ENCODE data around the gene LRMDA. TPM values are rescaled to one million over a fixed set of nuclear protein-coding genes. Genes with fewer than 3 reads are reported as not detected.

The LRMDA gene
- total and polyA plus RNA-seq, 2 donors from 2014 or later: 23.2 to 48.6 TPM

- no peak overlapping the region for H3K4me3 ChIP-seq (ENCODE audit: low read length in 3 of 3)
- TF ChIP-seq CTCF (IDR thresholded peaks at IDR 0.05; ENCODE audit: borderline replicate concordance, extremely low read depth, insufficient read depth): no peak
- FAIRE-seq (no peak), DNase-seq (no peak)
- no peaks in the 10 kb centered on the region for H3K9me3 ChIP-seq (ENCODE audit: control insufficient read depth in 2 of 3, insufficient read depth in 1 of 3, low read length in 3 of 3)
- no peak overlapping the region for H3K9ac ChIP-seq (ENCODE audit: low read length in 3 of 3)
- intact Hi-C loops (cut with DNase I): no loop called here
- no peaks in the 10 kb centered on the region for H3K36me3 ChIP-seq (ENCODE audit: control insufficient read depth in 2 of 3, insufficient read depth in 3 of 3, low read length in 3 of 3)
- no peak overlapping the region for H3K27ac ChIP-seq (ENCODE audit: low read depth in 2 of 2, low read length in 2 of 2)
- H3K4me1 ChIP-seq (ENCODE audit: control insufficient read depth in 2 of 3, insufficient read depth in 2 of 3, low read depth in 1 of 3, low read length in 3 of 3): peaks cover 0 to 4% (median 0%) of the 10 kb centered on the region in 3 donors
- no peaks in the 10 kb centered on the region for H3K27me3 ChIP-seq (ENCODE audit: control insufficient read depth, insufficient read depth, low read length)
These were observed 434.2 kb downstream of the LRMDA start for GRCh38 chr10:75865413-75866299.

GRCh38 chr10:75866300-75866625 is 434.8 kb downstream of the LRMDA start:
- H3K4me1 ChIP-seq (ENCODE audit: control insufficient read depth in 2 of 3, insufficient read depth in 2 of 3, low read depth in 1 of 3, low read length in 3 of 3): peaks cover 0 to 4% (median 0%) of the 10 kb centered on the region in 3 donors
- no peaks in the 10 kb centered on the region for H3K36me3 ChIP-seq (ENCODE audit: control insufficient read depth in 2 of 3, insufficient read depth in 3 of 3, low read length in 3 of 3)
- no peak overlapping the region for H3K4me3 ChIP-seq (ENCODE audit: low read length in 3 of 3)
- H3K9me3 ChIP-seq (ENCODE audit: control insufficient read depth in 2 of 3, insufficient read depth in 1 of 3, low read length in 3 of 3): no peaks in the 10 kb centered on the region
- no peaks in the 10 kb centered on the region for H3K27me3 ChIP-seq (ENCODE audit: control insufficient read depth, insufficient read depth, low read length)
- TF ChIP-seq CTCF (IDR thresholded peaks at IDR 0.05; ENCODE audit: borderline replicate concordance, extremely low read depth, insufficient read depth): no peak
- FAIRE-seq (no peak), DNase-seq (no peak)
- intact Hi-C loops (cut with DNase I): no loop called here
- no peak overlapping the region for H3K27ac ChIP-seq (ENCODE audit: low read depth in 2 of 2, low read length in 2 of 2)
- no peak overlapping the region for H3K9ac ChIP-seq (ENCODE audit: low read length in 3 of 3)

- no peak for TF ChIP-seq CTCF (IDR thresholded peaks at IDR 0.05; ENCODE audit: borderline replicate concordance, extremely low read depth, insufficient read depth)
- intact Hi-C loops (cut with DNase I): no loop called here
- Histone ChIP-seq H3K9me3 (ENCODE audit: control insufficient read depth in 2 of 3, insufficient read depth in 1 of 3, low read length in 3 of 3) (no peaks in the 10 kb centered on the region), H3K4me1 (ENCODE audit: control insufficient read depth in 2 of 3, insufficient read depth in 2 of 3, low read depth in 1 of 3, low read length in 3 of 3) (peaks cover 0 to 4% (median 0%) of the 10 kb centered on the region in 3 donors), H3K36me3 (ENCODE audit: control insufficient read depth in 2 of 3, insufficient read depth in 3 of 3, low read length in 3 of 3) (no peaks in the 10 kb centered on the region), H3K4me3 (ENCODE audit: low read length in 3 of 3) (no peak overlapping the region), H3K9ac (ENCODE audit: low read length in 3 of 3) (no peak overlapping the region), H3K27me3 (ENCODE audit: control insufficient read depth, insufficient read depth, low read length) (no peaks in the 10 kb centered on the region), H3K27ac (ENCODE audit: low read depth in 2 of 2, low read length in 2 of 2) (no peak overlapping the region)
- no peak for FAIRE-seq
- DNase-seq: peak in 1 of 5 donors; percentile 21
These were observed 435.3 kb downstream of the LRMDA start for GRCh38 chr10:75866731-75867130.
